ENCODE results near the gene PRR14L.

GRCh38 chr22:31719850-31720471, 30.0 kb downstream of the PRR14L start:
- TF ChIP-seq EZH2 (IDR thresholded peaks at IDR 0.05; ENCODE audit: insufficient read depth, poor library complexity, severe bottlenecking), result no peak
- TF ChIP-seq EZH2phosphoT487 (IDR thresholded peaks at IDR 0.05; ENCODE audit: insufficient read depth, low read depth), result no peak

Data from GM23248 (cell line).